Esophagus muscularis mucosa (tissue), 3 donors: Measurements from ENCODE around the gene ENKD1.

Experiments used
- POLR2A ChIP-seq: fragments of 450-650 bp; IDR thresholded peaks from one replicate; pipeline ENCODE4 v1.6.1; 2017; ENCODE audit warnings: antibody characterized with exemption, moderate library complexity, mild to moderate bottlenecking, low read depth
- TF ChIP-seq, protein P1 (sequence below), 3 experiments: fragments of 200-600 bp in 2 of 3; fragments of 450-650 bp in 1 of 3; sonication (generic) in 2 of 3; IDR thresholded peaks; one replicate each; pipeline ENCODE4 v1.5.1; 2017 to 2019; ENCODE audit warnings: antibody characterized with exemption in 3 of 3, mild to moderate bottlenecking in 2 of 3, moderate library complexity in 1 of 3

- TF ChIP-seq, protein P1, sequence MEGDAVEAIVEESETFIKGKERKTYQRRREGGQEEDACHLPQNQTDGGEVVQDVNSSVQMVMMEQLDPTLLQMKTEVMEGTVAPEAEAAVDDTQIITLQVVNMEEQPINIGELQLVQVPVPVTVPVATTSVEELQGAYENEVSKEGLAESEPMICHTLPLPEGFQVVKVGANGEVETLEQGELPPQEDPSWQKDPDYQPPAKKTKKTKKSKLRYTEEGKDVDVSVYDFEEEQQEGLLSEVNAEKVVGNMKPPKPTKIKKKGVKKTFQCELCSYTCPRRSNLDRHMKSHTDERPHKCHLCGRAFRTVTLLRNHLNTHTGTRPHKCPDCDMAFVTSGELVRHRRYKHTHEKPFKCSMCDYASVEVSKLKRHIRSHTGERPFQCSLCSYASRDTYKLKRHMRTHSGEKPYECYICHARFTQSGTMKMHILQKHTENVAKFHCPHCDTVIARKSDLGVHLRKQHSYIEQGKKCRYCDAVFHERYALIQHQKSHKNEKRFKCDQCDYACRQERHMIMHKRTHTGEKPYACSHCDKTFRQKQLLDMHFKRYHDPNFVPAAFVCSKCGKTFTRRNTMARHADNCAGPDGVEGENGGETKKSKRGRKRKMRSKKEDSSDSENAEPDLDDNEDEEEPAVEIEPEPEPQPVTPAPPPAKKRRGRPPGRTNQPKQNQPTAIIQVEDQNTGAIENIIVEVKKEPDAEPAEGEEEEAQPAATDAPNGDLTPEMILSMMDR (IDR thresholded peaks at IDR 0.05): no peak
- no peak for TF ChIP-seq POLR2A
Observed at GRCh38 chr16:67664871-67665270, 1.7 kb downstream of the ENKD1 start.
